Measurements from ENCODE around the gene GATB. TPM values are rescaled to one million over a fixed set of nuclear protein-coding genes. Genes with fewer than 3 reads are reported as not detected.

GATB gene
- total and polyA plus RNA-seq, 2 of the 4 experiments (the other 2 are of a cell fraction): 18.7 to 20.3 TPM

GRCh38 chr4:151717314-151717713 lies 43.5 kb downstream of the GATB start:
- no peak overlapping the region for H3K4me3 ChIP-seq (ENCODE audit: insufficient read depth, low read depth, low read length)
- H2AFZ ChIP-seq (replicated peaks; ENCODE audit: low read length, poor library complexity): no peak overlapping the region
- no peak overlapping the region for H3K14ac ChIP-seq (replicated peaks; ENCODE audit: low read depth, low read length)
- no peak overlapping the region for H2AK5ac ChIP-seq (ENCODE audit: low read depth, low read length)
- H3K4ac ChIP-seq (ENCODE audit: low read depth, low read length): no peak overlapping the region
- no peak overlapping the region for H3K9ac ChIP-seq (ENCODE audit: low read depth, low read length)
- WGBS, 2 experiments (ENCODE audit: extremely low coverage in 2 of 2, insufficient read length in 1 of 2): no CpG with 5 or more reads among the region's 2 CpGs
- DNase-seq (no peak), ATAC-seq (ENCODE audit: low read depth) (no peak)
- no peak overlapping the region for H3K56ac ChIP-seq (ENCODE audit: extremely low read depth, insufficient read depth, low read length)
- H3K27me3 ChIP-seq (ENCODE audit: control insufficient read depth, insufficient read depth, low read length): no peaks in the 10 kb centered on the region
- H3K9me1 ChIP-seq (ENCODE audit: insufficient read depth, low read length): peaks cover 3% of the 10 kb centered on the region; the same call in 1 of the 2 replicates
- dilution Hi-C loops (cut with HindIII; ENCODE audit: low sequenced_read_pairs, unreplicated experiment): no loop called here
- H3K27ac ChIP-seq (ENCODE audit: insufficient read depth, low read length): no peak overlapping the region
- no peak overlapping the region for H3K4me2 ChIP-seq (ENCODE audit: low read depth, low read length)
- H4K91ac ChIP-seq (ENCODE audit: insufficient read depth, low read depth, low read length): no peak overlapping the region
- ChIA-PET POLR2A (ENCODE audit: unreplicated experiment) (no interaction called here), CTCF (no interaction called here)
- H3K4me1 ChIP-seq (ENCODE audit: control insufficient read depth, insufficient read depth, low read length): no peaks in the 10 kb centered on the region
- H2BK20ac ChIP-seq (ENCODE audit: low read depth, low read length): no peak overlapping the region
- no peak overlapping the region for H2BK15ac ChIP-seq (ENCODE audit: low read depth, low read length)
- no peaks in the 10 kb centered on the region for H4K20me1 ChIP-seq (ENCODE audit: insufficient read depth, low read length)
- no peak overlapping the region for H3K23ac ChIP-seq (ENCODE audit: low read depth, low read length)
- BruUV-seq (replicated peaks): no TSS peak
- intact Hi-C loops (cut with micrococcal nuclease): no loop called here
- no peak overlapping the region for H4K8ac ChIP-seq (ENCODE audit: low read depth in 2 of 2, low read length in 2 of 2)
- H3K36me3 ChIP-seq (ENCODE audit: control insufficient read depth, insufficient read depth, low read length): no peaks in the 10 kb centered on the region
- no peak overlapping the region for H2BK5ac ChIP-seq (ENCODE audit: low read depth, low read length, poor library complexity, severe bottlenecking)
- H3K79me1 ChIP-seq (ENCODE audit: low read depth in 1 of 2, low read length in 2 of 2): no peaks in the 10 kb centered on the region
- TF ChIP-seq FOS (IDR thresholded peaks at IDR 0.05; ENCODE audit: low read depth, low read length) (no peak), NFE2L2 (IDR thresholded peaks at IDR 0.05; ENCODE audit: low read depth, low read length) (no peak), ELK1 (IDR thresholded peaks at IDR 0.05; ENCODE audit: borderline replicate concordance, low read depth, low read length) (no peak)
- H2AK9ac ChIP-seq (replicated peaks; ENCODE audit: low read depth, low read length, poor library complexity): no peak overlapping the region
- H3K18ac ChIP-seq (ENCODE audit: low read depth, low read length): no peak overlapping the region
- no peaks in the 10 kb centered on the region for H3K9me3 ChIP-seq (ENCODE audit: control insufficient read depth, insufficient read depth, low read length)
- no peak overlapping the region for H4K5ac ChIP-seq (ENCODE audit: low read depth, low read length)
- in situ Hi-C loops (cut with MboI; ENCODE audit: low sequenced_read_pairs): no loop called here
- no peak overlapping the region for H2BK120ac ChIP-seq (ENCODE audit: low read depth, low read length)

Data from IMR-90 (cell line).